GM23338 (cell line): ENCODE results near the gene PTPRF. TPM values are rescaled to one million over a fixed set of nuclear protein-coding genes. Genes with fewer than 3 reads are reported as not detected.

ENCODE experiments used
- ATAC-seq: fragments of 200-7000 bp; cut with Tn5 transposase; 3 replicates; pipeline ENCODE4 v1.9.1; 2020
- DNase-seq: peaks from one replicate; pipeline ENCODE4 v3.0.0-alpha.2; 2015; ENCODE audit warnings: low spot score
- H2AFZ ChIP-seq: fragments of 200-600 bp; sonication (generic); 2 replicates; pipeline ENCODE4 v1.8.0; 2016; ENCODE audit warnings: antibody characterized with exemption, mild to moderate bottlenecking, moderate library complexity
- H3F3A ChIP-seq: fragments of 200-600 bp; sonication (generic); replicated peaks from 2 replicates; pipeline ENCODE4 v1.8.0; 2017; ENCODE audit warnings: antibody characterized with exemption, mixed run types, low read depth
- H3K27ac ChIP-seq: fragments of 200-600 bp; sonication (generic); 2 replicates; pipeline ENCODE4 v1.6.1; 2016; ENCODE audit warnings: low read depth
- H3K27me3 ChIP-seq: fragments of 200-600 bp; sonication (generic); 2 replicates; pipeline ENCODE4 v1.8.0; 2016; ENCODE audit warnings: mild to moderate bottlenecking, mixed run types, moderate library complexity; ENCODE audit not compliant: insufficient read depth
- H3K36me3 ChIP-seq: fragments of 200-600 bp; sonication (generic); 2 replicates; pipeline ENCODE4 v1.8.0; 2016; ENCODE audit warnings: mild to moderate bottlenecking; ENCODE audit not compliant: insufficient read depth
- H3K4me1 ChIP-seq: fragments of 200-600 bp; sonication (generic); 2 replicates; pipeline ENCODE4 v1.8.0; 2016; ENCODE audit warnings: mild to moderate bottlenecking, moderate library complexity; ENCODE audit not compliant: insufficient read depth
- H3K4me2 ChIP-seq: fragments of 200-600 bp; sonication (generic); 2 replicates; pipeline ENCODE4 v1.7.1; 2017; ENCODE audit warnings: mixed run types
- H3K4me3 ChIP-seq: fragments of 200-600 bp; sonication (generic); 2 replicates; pipeline ENCODE4 v1.6.1; 2016; ENCODE audit warnings: mixed run types
- H3K79me2 ChIP-seq: fragments of 200-600 bp; sonication (generic); replicated peaks from 2 replicates; pipeline ENCODE4 v1.8.0; 2017; ENCODE audit warnings: mild to moderate bottlenecking; ENCODE audit not compliant: insufficient read depth
- H3K9me2 ChIP-seq: fragments of 200-600 bp; sonication (generic); 2 replicates; pipeline ENCODE4 v1.8.0; 2017; ENCODE audit not compliant: insufficient read depth
- H4K20me1 ChIP-seq: fragments of 200-600 bp; sonication (generic); replicated peaks from 2 replicates; pipeline ENCODE4 v1.8.0; 2017; ENCODE audit warnings: mild to moderate bottlenecking; ENCODE audit not compliant: insufficient read depth
- H3K27ac Mint-ChIP-seq: 2 replicates; pipeline ENCODE4 v1.8.0; 2020; ENCODE audit warnings: inconsistent platforms, mild to moderate bottlenecking, moderate library complexity, mixed read lengths
- H3K27me3 Mint-ChIP-seq: 3 replicates; pipeline ENCODE4 v1.8.0; 2022; ENCODE audit warnings: low read depth, mild to moderate bottlenecking, moderate library complexity, mixed read lengths, inconsistent platforms; ENCODE audit not compliant: insufficient read depth, poor library complexity
- H3K36me3 Mint-ChIP-seq: 3 replicates; pipeline ENCODE4 v1.8.0; 2021; ENCODE audit warnings: low read depth, mild to moderate bottlenecking, inconsistent platforms, moderate library complexity, mixed read lengths
- H3K4me1 Mint-ChIP-seq: 3 replicates; pipeline ENCODE4 v1.8.0; 2020; ENCODE audit warnings: mild to moderate bottlenecking, inconsistent platforms, mixed read lengths
- H3K4me3 Mint-ChIP-seq: 3 replicates; pipeline ENCODE4 v1.8.0; 2021; ENCODE audit warnings: moderate library complexity, mild to moderate bottlenecking, inconsistent platforms, mixed read lengths
- H3K9me3 Mint-ChIP-seq: 3 replicates; pipeline ENCODE4 v1.8.0; 2020; ENCODE audit warnings: moderate library complexity, mild to moderate bottlenecking, inconsistent platforms, mixed read lengths
- CREB1 ChIP-seq: fragments of 250-450 bp; sonication (Bioruptor Pico); IDR thresholded peaks from 2 replicates; pipeline ENCODE4 v1.5.0; 2020; ENCODE audit warnings: low read depth, mild to moderate bottlenecking, moderate library complexity
- EZH2phosphoT487 ChIP-seq: fragments of 200-600 bp; sonication (generic); IDR thresholded peaks from one replicate; pipeline ENCODE4 v1.8.1; 2018; ENCODE audit warnings: antibody characterized with exemption; ENCODE audit not compliant: unreplicated experiment
- JUNB ChIP-seq: IDR thresholded peaks from one replicate; pipeline ENCODE4 v1.6.1; 2016; ENCODE audit warnings: antibody characterized with exemption; ENCODE audit not compliant: unreplicated experiment
- NANOG ChIP-seq: IDR thresholded peaks from 2 replicates; pipeline ENCODE4 v1.6.1; 2016; ENCODE audit warnings: antibody characterized with exemption, borderline replicate concordance
- STAT1 ChIP-seq: IDR thresholded peaks from one replicate; pipeline ENCODE4 v1.6.1; 2016; ENCODE audit warnings: antibody characterized with exemption; ENCODE audit not compliant: unreplicated experiment
- ZNF114 ChIP-seq: fragments of 250-450 bp; sonication (Bioruptor Pico); IDR thresholded peaks from 2 replicates; pipeline ENCODE4 v1.5.0; 2020; ENCODE audit warnings: mild to moderate bottlenecking, moderate library complexity
- ZNF331 ChIP-seq: fragments of 250-450 bp; sonication (Bioruptor Pico); IDR thresholded peaks from 2 replicates; pipeline ENCODE4 v1.5.0; 2020; ENCODE audit warnings: low read depth, mild to moderate bottlenecking, moderate library complexity
- polyA plus RNA-seq: library from polyadenylated mRNA; unstranded; fragments of >200 nt; fragmentation: Nextera tagmentation; extraction: Ambion mirVana; gene quantifications from 2 replicates; pipeline ENCODE4 v1.2.1, GENCODE V29; 2016
- total RNA-seq: library from RNA; depleted of rRNA; stranded (reverse); fragments of >200 nt; shearing (Covaris generic); gene quantifications from 2 replicates; pipeline ENCODE4 v1.2.3, GENCODE V29; 2014
- TF ChIP-seq, protein P1 (sequence below): IDR thresholded peaks from 2 replicates; pipeline ENCODE4 v1.6.1; 2016; ENCODE audit warnings: antibody characterized with exemption
- TF ChIP-seq, protein P2 (sequence below): fragments of 250-450 bp; sonication (Bioruptor Pico); IDR thresholded peaks from 2 replicates; pipeline ENCODE4 v1.5.0; 2020; ENCODE audit warnings: mild to moderate bottlenecking, moderate library complexity
- TF ChIP-seq, protein P3 (sequence below): IDR thresholded peaks from one replicate; pipeline ENCODE4 v1.6.1; 2018; ENCODE audit warnings: antibody characterized with exemption; ENCODE audit not compliant: unreplicated experiment

PTPRF gene
- total and polyA plus RNA-seq, 2 experiments from 2014 or later: 52.4 to 173 TPM

GRCh38 chr1:43587001-43587400 is 56.3 kb downstream of the PTPRF start:
- H3K4me3 Mint-ChIP-seq: no peak overlapping the region
- Histone ChIP-seq H3K4me1 (no peaks in the 10 kb centered on the region), H3K36me3 (0 out of 2 replicates have a peak, but pooled peaks cover 3% of the 10 kb centered on the region), H3K27ac (no peak overlapping the region), H3K27me3 (no peaks in the 10 kb centered on the region), H3K9me2 (no peaks in the 10 kb centered on the region), H4K20me1 (peaks cover 2% of the 10 kb centered on the region; the same call in 1 of the 2 replicates), H2AFZ (no peak overlapping the region), H3K4me2 (no peak overlapping the region), H3K79me2 (no peaks in the 10 kb centered on the region), H3K4me3 (no peak overlapping the region), H3F3A (no peaks in the 10 kb centered on the region)
- H3K36me3 Mint-ChIP-seq: peaks cover 26% of the 10 kb centered on the region
- no peak for TF ChIP-seq STAT1
- TF ChIP-seq ZNF331 (CRISPR knock-in tag): no peak
- peaks cover 8% of the 10 kb centered on the region for H3K27me3 Mint-ChIP-seq
- no peaks in the 10 kb centered on the region for H3K9me3 Mint-ChIP-seq
- ATAC-seq: no peak
- DNase-seq: no peak
- H3K4me1 Mint-ChIP-seq: 0 out of 3 replicates have a peak, but pooled peaks cover 5% of the 10 kb centered on the region
- no peak overlapping the region for H3K27ac Mint-ChIP-seq

GRCh38 chr1:43587594-43587993 is 56.9 kb downstream of the PTPRF start:
- Mint-ChIP-seq H3K4me3 (no peak overlapping the region), H3K27ac (no peak overlapping the region), H3K9me3 (no peaks in the 10 kb centered on the region), H3K27me3 (peaks cover 8% of the 10 kb centered on the region), H3K4me1 (0 out of 3 replicates have a peak, but pooled peaks cover 5% of the 10 kb centered on the region), H3K36me3 (peaks cover 28% of the 10 kb centered on the region)
- DNase-seq (no peak), ATAC-seq (no peak)
- no peaks in the 10 kb centered on the region for H3K9me2 ChIP-seq
- no peaks in the 10 kb centered on the region for H3K79me2 ChIP-seq
- 0 out of 2 replicates have a peak, but pooled peaks cover 3% of the 10 kb centered on the region for H3K36me3 ChIP-seq
- peaks cover 2% of the 10 kb centered on the region; the same call in 1 of the 2 replicates for H4K20me1 ChIP-seq
- no peak overlapping the region for H3K27ac ChIP-seq
- TF ChIP-seq ZNF114 (CRISPR knock-in tag) (no peak), JUNB (no peak), EZH2phosphoT487 (no peak), CREB1 (no peak), NANOG (no peak), ZNF331 (CRISPR knock-in tag) (no peak)
- TF ChIP-seq, protein P1, sequence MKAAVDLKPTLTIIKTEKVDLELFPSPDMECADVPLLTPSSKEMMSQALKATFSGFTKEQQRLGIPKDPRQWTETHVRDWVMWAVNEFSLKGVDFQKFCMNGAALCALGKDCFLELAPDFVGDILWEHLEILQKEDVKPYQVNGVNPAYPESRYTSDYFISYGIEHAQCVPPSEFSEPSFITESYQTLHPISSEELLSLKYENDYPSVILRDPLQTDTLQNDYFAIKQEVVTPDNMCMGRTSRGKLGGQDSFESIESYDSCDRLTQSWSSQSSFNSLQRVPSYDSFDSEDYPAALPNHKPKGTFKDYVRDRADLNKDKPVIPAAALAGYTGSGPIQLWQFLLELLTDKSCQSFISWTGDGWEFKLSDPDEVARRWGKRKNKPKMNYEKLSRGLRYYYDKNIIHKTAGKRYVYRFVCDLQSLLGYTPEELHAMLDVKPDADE: no peak
- TF ChIP-seq, protein P2, sequence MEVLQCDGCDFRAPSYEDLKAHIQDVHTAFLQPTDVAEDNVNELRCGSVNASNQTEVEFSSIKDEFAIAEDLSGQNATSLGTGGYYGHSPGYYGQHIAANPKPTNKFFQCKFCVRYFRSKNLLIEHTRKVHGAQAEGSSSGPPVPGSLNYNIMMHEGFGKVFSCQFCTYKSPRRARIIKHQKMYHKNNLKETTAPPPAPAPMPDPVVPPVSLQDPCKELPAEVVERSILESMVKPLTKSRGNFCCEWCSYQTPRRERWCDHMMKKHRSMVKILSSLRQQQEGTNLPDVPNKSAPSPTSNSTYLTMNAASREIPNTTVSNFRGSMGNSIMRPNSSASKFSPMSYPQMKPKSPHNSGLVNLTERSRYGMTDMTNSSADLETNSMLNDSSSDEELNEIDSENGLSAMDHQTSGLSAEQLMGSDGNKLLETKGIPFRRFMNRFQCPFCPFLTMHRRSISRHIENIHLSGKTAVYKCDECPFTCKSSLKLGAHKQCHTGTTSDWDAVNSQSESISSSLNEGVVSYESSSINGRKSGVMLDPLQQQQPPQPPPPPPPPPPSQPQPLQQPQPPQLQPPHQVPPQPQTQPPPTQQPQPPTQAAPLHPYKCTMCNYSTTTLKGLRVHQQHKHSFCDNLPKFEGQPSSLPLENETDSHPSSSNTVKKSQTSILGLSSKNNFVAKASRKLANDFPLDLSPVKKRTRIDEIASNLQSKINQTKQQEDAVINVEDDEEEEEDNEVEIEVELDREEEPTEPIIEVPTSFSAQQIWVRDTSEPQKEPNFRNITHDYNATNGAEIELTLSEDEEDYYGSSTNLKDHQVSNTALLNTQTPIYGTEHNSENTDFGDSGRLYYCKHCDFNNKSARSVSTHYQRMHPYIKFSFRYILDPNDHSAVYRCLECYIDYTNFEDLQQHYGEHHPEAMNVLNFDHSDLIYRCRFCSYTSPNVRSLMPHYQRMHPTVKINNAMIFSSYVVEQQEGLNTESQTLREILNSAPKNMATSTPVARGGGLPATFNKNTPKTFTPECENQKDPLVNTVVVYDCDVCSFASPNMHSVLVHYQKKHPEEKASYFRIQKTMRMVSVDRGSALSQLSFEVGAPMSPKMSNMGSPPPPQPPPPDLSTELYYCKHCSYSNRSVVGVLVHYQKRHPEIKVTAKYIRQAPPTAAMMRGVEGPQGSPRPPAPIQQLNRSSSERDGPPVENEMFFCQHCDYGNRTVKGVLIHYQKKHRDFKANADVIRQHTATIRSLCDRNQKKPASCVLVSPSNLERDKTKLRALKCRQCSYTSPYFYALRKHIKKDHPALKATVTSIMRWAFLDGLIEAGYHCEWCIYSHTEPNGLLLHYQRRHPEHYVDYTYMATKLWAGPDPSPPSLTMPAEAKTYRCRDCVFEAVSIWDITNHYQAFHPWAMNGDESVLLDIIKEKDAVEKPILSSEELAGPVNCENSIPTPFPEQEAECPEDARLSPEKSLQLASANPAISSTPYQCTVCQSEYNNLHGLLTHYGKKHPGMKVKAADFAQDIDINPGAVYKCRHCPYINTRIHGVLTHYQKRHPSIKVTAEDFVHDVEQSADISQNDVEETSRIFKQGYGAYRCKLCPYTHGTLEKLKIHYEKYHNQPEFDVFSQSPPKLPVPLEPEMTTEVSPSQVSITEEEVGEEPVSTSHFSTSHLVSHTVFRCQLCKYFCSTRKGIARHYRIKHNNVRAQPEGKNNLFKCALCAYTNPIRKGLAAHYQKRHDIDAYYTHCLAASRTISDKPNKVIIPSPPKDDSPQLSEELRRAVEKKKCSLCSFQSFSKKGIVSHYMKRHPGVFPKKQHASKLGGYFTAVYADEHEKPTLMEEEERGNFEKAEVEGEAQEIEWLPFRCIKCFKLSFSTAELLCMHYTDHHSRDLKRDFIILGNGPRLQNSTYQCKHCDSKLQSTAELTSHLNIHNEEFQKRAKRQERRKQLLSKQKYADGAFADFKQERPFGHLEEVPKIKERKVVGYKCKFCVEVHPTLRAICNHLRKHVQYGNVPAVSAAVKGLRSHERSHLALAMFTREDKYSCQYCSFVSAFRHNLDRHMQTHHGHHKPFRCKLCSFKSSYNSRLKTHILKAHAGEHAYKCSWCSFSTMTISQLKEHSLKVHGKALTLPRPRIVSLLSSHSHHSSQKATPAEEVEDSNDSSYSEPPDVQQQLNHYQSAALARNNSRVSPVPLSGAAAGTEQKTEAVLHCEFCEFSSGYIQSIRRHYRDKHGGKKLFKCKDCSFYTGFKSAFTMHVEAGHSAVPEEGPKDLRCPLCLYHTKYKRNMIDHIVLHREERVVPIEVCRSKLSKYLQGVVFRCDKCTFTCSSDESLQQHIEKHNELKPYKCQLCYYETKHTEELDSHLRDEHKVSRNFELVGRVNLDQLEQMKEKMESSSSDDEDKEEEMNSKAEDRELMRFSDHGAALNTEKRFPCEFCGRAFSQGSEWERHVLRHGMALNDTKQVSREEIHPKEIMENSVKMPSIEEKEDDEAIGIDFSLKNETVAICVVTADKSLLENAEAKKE (CRISPR knock-in tag): no peak
- TF ChIP-seq, protein P3, sequence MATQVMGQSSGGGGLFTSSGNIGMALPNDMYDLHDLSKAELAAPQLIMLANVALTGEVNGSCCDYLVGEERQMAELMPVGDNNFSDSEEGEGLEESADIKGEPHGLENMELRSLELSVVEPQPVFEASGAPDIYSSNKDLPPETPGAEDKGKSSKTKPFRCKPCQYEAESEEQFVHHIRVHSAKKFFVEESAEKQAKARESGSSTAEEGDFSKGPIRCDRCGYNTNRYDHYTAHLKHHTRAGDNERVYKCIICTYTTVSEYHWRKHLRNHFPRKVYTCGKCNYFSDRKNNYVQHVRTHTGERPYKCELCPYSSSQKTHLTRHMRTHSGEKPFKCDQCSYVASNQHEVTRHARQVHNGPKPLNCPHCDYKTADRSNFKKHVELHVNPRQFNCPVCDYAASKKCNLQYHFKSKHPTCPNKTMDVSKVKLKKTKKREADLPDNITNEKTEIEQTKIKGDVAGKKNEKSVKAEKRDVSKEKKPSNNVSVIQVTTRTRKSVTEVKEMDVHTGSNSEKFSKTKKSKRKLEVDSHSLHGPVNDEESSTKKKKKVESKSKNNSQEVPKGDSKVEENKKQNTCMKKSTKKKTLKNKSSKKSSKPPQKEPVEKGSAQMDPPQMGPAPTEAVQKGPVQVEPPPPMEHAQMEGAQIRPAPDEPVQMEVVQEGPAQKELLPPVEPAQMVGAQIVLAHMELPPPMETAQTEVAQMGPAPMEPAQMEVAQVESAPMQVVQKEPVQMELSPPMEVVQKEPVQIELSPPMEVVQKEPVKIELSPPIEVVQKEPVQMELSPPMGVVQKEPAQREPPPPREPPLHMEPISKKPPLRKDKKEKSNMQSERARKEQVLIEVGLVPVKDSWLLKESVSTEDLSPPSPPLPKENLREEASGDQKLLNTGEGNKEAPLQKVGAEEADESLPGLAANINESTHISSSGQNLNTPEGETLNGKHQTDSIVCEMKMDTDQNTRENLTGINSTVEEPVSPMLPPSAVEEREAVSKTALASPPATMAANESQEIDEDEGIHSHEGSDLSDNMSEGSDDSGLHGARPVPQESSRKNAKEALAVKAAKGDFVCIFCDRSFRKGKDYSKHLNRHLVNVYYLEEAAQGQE: no peak
- H3F3A ChIP-seq: no peaks in the 10 kb centered on the region
- H2AFZ ChIP-seq: no peak overlapping the region
- H3K4me2 ChIP-seq: no peak overlapping the region
- no peaks in the 10 kb centered on the region for H3K27me3 ChIP-seq
- no peaks in the 10 kb centered on the region for H3K4me1 ChIP-seq
- no peak overlapping the region for H3K4me3 ChIP-seq
